Lower leg skin (tissue), 3 donors: ENCODE measurements around the gene KCNH5.

ENCODE experiments used
- POLR2A ChIP-seq, 2 donors: fragments of 450-650 bp; IDR thresholded peaks; one replicate each; pipeline ENCODE4 v1.6.1; 2016 to 2017; ENCODE audit warnings: antibody characterized with exemption in 2 of 2, mild to moderate bottlenecking in 1 of 2, moderate library complexity in 1 of 2
- TF ChIP-seq, protein P1 (sequence below), 3 donors: fragments of 450-650 bp; IDR thresholded peaks; one replicate each; pipeline ENCODE4 v1.5.1; 2016; ENCODE audit warnings: antibody characterized with exemption in 3 of 3, mild to moderate bottlenecking in 3 of 3, moderate library complexity in 2 of 3

DNA sequence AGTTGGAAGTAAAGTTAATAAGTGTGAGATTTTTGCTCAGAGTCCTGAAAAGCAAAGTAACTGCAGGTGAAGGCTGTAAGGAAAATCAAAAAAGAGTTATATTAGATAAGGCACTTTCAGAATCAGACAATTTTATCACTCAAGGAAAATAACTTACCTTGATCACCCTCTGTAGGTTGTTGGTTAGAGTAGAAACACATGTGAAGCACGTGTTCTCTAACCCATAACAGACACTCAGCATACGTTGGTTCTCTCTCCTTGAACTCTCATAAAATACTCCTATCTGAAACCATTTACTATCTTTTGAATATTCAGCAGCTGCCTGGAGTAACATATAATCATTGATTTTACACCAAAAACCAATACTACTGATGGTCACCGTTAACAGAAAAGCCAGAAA is 335.5 kb downstream of the KCNH5 start:
- TF ChIP-seq, protein P1, sequence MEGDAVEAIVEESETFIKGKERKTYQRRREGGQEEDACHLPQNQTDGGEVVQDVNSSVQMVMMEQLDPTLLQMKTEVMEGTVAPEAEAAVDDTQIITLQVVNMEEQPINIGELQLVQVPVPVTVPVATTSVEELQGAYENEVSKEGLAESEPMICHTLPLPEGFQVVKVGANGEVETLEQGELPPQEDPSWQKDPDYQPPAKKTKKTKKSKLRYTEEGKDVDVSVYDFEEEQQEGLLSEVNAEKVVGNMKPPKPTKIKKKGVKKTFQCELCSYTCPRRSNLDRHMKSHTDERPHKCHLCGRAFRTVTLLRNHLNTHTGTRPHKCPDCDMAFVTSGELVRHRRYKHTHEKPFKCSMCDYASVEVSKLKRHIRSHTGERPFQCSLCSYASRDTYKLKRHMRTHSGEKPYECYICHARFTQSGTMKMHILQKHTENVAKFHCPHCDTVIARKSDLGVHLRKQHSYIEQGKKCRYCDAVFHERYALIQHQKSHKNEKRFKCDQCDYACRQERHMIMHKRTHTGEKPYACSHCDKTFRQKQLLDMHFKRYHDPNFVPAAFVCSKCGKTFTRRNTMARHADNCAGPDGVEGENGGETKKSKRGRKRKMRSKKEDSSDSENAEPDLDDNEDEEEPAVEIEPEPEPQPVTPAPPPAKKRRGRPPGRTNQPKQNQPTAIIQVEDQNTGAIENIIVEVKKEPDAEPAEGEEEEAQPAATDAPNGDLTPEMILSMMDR (IDR thresholded peaks at IDR 0.05), result no peak
- TF ChIP-seq POLR2A (IDR thresholded peaks at IDR 0.05), result no peak
